CD4-positive, alpha-beta T cell (primary cell): ENCODE data around the gene SCARB1. TPM values are rescaled to one million over a fixed set of nuclear protein-coding genes. Genes with fewer than 3 reads are reported as not detected.

Experiments
- ATAC-seq: fragments of 200-7000 bp; cut with Tn5 transposase; one replicate; pipeline ENCODE4 v1.10.0; 2022; ENCODE audit warnings: mild to moderate bottlenecking; ENCODE audit not compliant: poor library complexity
- CTCF ChIA-PET: fragments of 350-600 bp; sonication (Branson Sonifier 250); formaldehyde crosslinking; loops from one replicate; lab custom pipeline; 2021; ENCODE audit warnings: antibody characterized with exemption, inconsistent platforms; lab: Charles Lee
- POLR2A ChIA-PET: fragments of 350-600 bp; sonication (Branson Sonifier 250); formaldehyde crosslinking; loops from one replicate; lab custom pipeline; 2021; ENCODE audit warnings: antibody characterized with exemption, inconsistent platforms; lab: Charles Lee
- DNase-seq, 14 experiments: peaks; one replicate each; pipeline ENCODE4 v3.0.0-alpha.2; 2013 to 2020; ENCODE audit warnings: mixed read lengths in 2 of 14
- H3K27ac ChIP-seq, 2 donors: one replicate each; pipeline versions ENCODE4 v1.5.1 to v1.7.0; 2013; ENCODE audit warnings: low read length in 2 of 2, low read depth in 1 of 2, mild to moderate bottlenecking in 1 of 2
- H3K27me3 ChIP-seq, 2 experiments: 1 replicate in 1 of 2; 2 replicates in 1 of 2; pipeline versions ENCODE4 v1.6.1 to v1.7.0; 2013; ENCODE audit warnings: low read length in 2 of 2, control low read depth in 1 of 2, mild to moderate bottlenecking in 1 of 2, moderate library complexity in 1 of 2; ENCODE audit not compliant: insufficient read depth in 2 of 2, control insufficient read depth in 1 of 2
- H3K36me3 ChIP-seq: one replicate; pipeline ENCODE4 v1.6.1; 2013; ENCODE audit warnings: low read length, control low read depth; ENCODE audit not compliant: insufficient read depth
- H3K4me1 ChIP-seq: one replicate; pipeline ENCODE4 v1.6.1; 2013; ENCODE audit warnings: low read length, control low read depth; ENCODE audit not compliant: insufficient read depth
- H3K4me3 ChIP-seq: one replicate; pipeline ENCODE4 v1.5.1; 2013; ENCODE audit warnings: mild to moderate bottlenecking, low read length, moderate library complexity
- H3K9me3 ChIP-seq, 2 experiments: 1 replicate in 1 of 2; 2 replicates in 1 of 2; pipeline versions ENCODE4 v1.6.1 to v1.7.0; 2013; ENCODE audit warnings: low read length in 2 of 2, mild to moderate bottlenecking in 2 of 2, control low read depth in 1 of 2, moderate library complexity in 1 of 2; ENCODE audit not compliant: control insufficient read depth in 1 of 2, insufficient read depth in 1 of 2
- H3K27ac Mint-ChIP-seq: one replicate; pipeline ENCODE4 v1.8.0; 2020; ENCODE audit warnings: mixed read lengths
- H3K27me3 Mint-ChIP-seq: one replicate; pipeline ENCODE4 v1.8.0; 2021; ENCODE audit warnings: mixed read lengths
- H3K36me3 Mint-ChIP-seq: one replicate; pipeline ENCODE4 v1.8.0; 2021; ENCODE audit warnings: low read depth, mixed read lengths
- H3K4me1 Mint-ChIP-seq: one replicate; pipeline ENCODE4 v1.8.0; 2021; ENCODE audit warnings: low read depth, mixed read lengths
- H3K4me3 Mint-ChIP-seq: one replicate; pipeline ENCODE4 v1.8.0; 2020; ENCODE audit warnings: mild to moderate bottlenecking, mixed read lengths
- H3K9me3 Mint-ChIP-seq: one replicate; pipeline ENCODE4 v1.8.0; 2020; ENCODE audit warnings: mixed read lengths
- intact Hi-C, 2 experiments: fragments of 100-400 bp; cut with DNase I in 1 of 2; cut with micrococcal nuclease in 1 of 2; formaldehyde crosslinking; loops; one replicate each; pipeline versions ENCODE4 v1.15.1 to v1.9.0; 2023 to 2025; cut with DNase I, micrococcal nuclease
- total RNA-seq, 174 experiments: library from RNA in 2 of 174; stranded (reverse) in 2 of 174; gene quantifications; one replicate each; pipeline ENCODE4 v1.2.3 and lab custom pipeline; 2021 to 2026
- TF ChIP-seq, protein P1 (sequence below): fragments of 200-600 bp; IDR thresholded peaks from one replicate; pipeline ENCODE4 v1.8.0; 2022; ENCODE audit warnings: antibody characterized with exemption, mild to moderate bottlenecking

SCARB1 gene
- total RNA-seq, 2 experiments from 2014 or later = 2.3 to 3.7 TPM

DNA sequence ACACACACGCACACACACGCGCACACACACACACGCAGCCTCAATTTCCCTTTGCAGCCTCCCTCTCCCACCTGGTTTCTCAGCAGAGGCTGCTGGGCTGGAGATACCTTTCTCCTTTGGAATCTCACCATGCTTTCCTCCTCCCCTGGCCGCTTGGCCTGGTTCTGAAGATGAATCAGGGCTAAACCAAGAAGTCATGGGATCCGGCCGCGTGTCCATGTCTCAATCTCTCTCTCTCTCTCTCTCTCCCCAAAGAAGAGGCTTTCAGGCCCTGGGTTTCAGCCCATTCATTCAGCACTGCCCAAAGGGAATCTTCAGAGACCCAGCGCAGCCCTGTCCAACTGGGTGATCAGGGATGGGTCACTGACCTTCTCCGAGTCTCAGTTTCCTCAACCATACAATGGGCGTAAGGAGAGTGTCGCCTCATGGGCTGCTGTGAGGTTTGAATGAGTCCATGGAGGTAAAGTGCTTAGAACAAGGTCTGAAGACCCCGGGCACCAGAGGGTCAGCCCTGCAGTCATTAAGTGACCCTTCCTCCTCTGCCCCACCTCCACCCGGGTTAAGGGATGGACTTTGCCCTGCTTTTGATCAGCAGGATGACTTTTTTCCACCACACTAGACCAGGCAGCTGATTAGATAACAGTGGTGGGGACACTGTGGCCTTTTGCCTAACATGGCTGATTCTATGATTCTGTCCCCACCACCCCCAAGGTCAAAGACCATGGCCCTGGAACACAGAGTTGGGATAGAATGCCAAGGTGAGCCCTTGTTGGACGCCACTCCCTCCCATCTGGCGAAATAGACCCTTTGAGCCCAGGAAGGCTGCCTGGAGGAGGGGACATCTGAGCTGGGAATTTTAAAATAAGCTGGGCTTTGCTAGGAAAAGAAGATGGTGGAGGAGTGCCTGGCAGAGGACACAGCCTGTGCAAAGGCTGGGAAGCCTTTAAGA, 42.1 kb downstream of the SCARB1 start:
- no peaks in the 10 kb centered on the region for H3K27me3 ChIP-seq
- DNase-seq (no peak), ATAC-seq (no peak)
- H3K4me3 ChIP-seq = no peak overlapping the region
- H3K27me3 Mint-ChIP-seq = no peaks in the 10 kb centered on the region
- H3K36me3 Mint-ChIP-seq = no peaks in the 10 kb centered on the region
- no peaks in the 10 kb centered on the region for H3K36me3 ChIP-seq
- ChIA-PET POLR2A (no interaction called here), CTCF (no interaction called here)
- H3K4me3 Mint-ChIP-seq = no peak overlapping the region
- no peak overlapping the region for H3K27ac ChIP-seq
- TF ChIP-seq, protein P1, sequence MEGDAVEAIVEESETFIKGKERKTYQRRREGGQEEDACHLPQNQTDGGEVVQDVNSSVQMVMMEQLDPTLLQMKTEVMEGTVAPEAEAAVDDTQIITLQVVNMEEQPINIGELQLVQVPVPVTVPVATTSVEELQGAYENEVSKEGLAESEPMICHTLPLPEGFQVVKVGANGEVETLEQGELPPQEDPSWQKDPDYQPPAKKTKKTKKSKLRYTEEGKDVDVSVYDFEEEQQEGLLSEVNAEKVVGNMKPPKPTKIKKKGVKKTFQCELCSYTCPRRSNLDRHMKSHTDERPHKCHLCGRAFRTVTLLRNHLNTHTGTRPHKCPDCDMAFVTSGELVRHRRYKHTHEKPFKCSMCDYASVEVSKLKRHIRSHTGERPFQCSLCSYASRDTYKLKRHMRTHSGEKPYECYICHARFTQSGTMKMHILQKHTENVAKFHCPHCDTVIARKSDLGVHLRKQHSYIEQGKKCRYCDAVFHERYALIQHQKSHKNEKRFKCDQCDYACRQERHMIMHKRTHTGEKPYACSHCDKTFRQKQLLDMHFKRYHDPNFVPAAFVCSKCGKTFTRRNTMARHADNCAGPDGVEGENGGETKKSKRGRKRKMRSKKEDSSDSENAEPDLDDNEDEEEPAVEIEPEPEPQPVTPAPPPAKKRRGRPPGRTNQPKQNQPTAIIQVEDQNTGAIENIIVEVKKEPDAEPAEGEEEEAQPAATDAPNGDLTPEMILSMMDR = no peak
- H3K27ac Mint-ChIP-seq = no peak overlapping the region
- no peaks in the 10 kb centered on the region for H3K4me1 ChIP-seq
- no peaks in the 10 kb centered on the region for H3K9me3 ChIP-seq
- H3K4me1 Mint-ChIP-seq = no peaks in the 10 kb centered on the region
- no peaks in the 10 kb centered on the region for H3K9me3 Mint-ChIP-seq
- intact Hi-C loops = no loop called here

DNA sequence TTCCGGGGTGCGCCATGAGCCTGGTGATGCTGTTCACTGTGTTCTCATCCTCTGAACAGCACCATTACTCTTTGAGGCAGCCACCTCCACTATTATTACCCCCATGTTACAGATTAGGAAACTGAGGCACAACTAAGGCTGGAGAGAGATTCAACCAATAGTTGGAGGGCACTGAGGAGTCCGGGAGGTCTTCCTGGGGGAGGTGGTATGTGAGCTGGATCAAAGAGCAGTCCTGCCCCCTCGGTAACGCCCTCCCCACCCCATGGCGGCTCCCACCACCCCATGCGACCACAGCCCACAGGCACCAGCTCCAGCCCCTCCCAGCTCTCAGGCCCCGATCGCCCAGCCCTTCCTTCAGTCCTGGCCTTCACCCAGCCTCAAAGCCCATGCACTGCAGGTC, 43.5 kb downstream of the SCARB1 start:
- DNase-seq = no peak
- no peaks in the 10 kb centered on the region for H3K4me1 Mint-ChIP-seq
- no peaks in the 10 kb centered on the region for H3K4me1 ChIP-seq
- no peaks in the 10 kb centered on the region for H3K36me3 Mint-ChIP-seq
- H3K9me3 Mint-ChIP-seq = no peaks in the 10 kb centered on the region
- H3K27me3 Mint-ChIP-seq = no peaks in the 10 kb centered on the region
- H3K27ac Mint-ChIP-seq = no peak overlapping the region
- ChIA-PET POLR2A (no interaction called here), CTCF (no interaction called here)
- H3K9me3 ChIP-seq = no peaks in the 10 kb centered on the region
- H3K4me3 ChIP-seq = no peak overlapping the region
- TF ChIP-seq, protein P1 = no peak
- intact Hi-C loops = no loop called here
- no peak overlapping the region for H3K27ac ChIP-seq
- no peak for ATAC-seq
- no peaks in the 10 kb centered on the region for H3K27me3 ChIP-seq
- no peaks in the 10 kb centered on the region for H3K36me3 ChIP-seq
- no peak overlapping the region for H3K4me3 Mint-ChIP-seq

DNA sequence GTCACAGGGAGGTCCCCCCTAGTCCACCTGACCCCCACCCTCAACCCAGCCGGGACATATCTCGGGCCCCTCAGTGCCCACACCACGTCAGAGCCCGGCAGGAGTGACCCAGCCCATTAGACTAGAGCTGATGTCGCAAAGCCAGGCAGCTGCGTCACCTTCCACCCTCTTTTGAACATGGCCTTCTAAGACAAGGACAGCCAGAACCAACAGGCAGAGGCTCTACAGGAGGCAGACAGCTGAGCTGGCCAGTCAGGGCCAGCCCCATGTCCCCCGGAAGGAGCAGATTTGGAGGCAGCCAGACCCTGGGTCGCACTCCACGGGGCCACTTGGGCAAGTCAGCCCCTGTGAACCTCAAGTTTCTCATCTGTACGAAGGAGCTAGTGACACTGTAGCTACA, 44.1 kb downstream of the SCARB1 start:
- Mint-ChIP-seq H3K9me3 (no peaks in the 10 kb centered on the region), H3K27me3 (no peaks in the 10 kb centered on the region), H3K4me3 (no peak overlapping the region), H3K36me3 (no peaks in the 10 kb centered on the region), H3K4me1 (no peaks in the 10 kb centered on the region), H3K27ac (no peak overlapping the region)
- Histone ChIP-seq H3K36me3 (no peaks in the 10 kb centered on the region), H3K27ac (no peak overlapping the region), H3K4me1 (no peaks in the 10 kb centered on the region), H3K27me3 (no peaks in the 10 kb centered on the region), H3K9me3 (no peaks in the 10 kb centered on the region), H3K4me3 (no peak overlapping the region)
- DNase-seq (no peak), ATAC-seq (no peak)
- TF ChIP-seq, protein P1 = no peak
- ChIA-PET POLR2A (no interaction called here), CTCF (no interaction called here)
- intact Hi-C loops = no loop called here
